HG02981 (cell line): ENCODE data around the gene SCAI.

Experiments
- ATAC-seq: cut with Tn5 transposase; IDR thresholded peaks from one replicate; pipeline ENCODE4 v1.9.1; 2021; ENCODE audit warnings: mild to moderate bottlenecking, moderate library complexity; ENCODE audit not compliant: unreplicated experiment

SCAI gene

DNA sequence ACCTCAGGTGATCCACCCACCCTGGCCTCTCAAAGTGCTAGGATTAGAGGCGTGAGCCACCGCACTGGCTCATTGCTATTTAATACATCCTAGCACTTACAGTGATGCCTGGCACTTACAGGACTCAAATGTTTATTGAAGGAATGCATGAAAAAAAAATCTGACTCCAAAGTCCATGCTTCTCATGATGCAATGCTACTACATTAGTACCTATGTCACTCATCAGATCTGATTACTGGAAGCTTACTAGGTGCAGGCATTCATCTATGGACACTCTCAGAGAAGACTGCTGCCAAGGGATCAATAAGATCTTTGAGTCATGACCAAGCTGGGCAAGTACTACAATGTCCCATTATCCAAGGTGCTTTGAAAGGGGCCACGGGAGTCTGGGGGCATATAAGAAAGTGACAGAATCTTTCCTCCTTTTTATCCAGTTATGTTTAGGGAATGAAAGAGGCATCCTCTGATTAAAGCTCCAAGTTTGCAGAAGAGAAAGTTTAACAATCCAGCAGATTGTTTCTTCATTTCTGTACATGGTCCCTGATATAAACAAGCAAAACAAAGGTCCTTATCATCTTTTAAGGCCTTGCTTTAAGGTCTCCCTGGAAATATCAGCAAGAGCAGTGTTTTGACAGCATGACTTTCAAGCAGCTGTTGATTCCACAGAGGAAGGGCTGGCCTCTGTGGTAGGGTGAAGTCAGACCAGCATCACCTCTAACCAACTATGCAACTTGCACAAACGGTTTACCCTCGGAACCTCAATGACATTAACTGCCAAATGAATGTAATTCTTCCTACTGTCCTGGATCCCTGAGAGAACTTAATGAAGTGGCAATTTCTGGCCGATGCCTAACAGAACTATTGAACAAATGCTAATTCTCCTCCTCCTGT, 245.5 kb downstream of the SCAI start:
- ATAC-seq: no peak

DNA sequence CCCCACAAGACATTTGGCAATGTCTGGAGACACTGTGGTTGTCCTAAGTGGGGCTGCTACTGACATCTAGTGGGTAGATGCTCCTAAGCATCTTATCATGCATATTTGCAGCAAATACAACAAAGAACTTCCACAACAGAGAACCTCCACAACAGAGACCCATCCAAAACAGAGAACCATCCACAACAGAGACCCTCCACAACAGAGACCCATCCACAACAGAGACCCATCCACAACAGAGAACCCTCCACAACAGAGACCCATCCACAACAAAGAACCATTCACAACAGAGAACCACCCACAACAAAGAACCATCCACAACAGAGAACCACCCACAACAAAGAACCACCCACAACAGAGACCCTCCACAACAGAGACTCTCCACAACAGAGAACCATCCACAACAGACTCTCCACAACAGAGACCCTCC, 248.6 kb downstream of the SCAI start:
- no peak for ATAC-seq

GRCh38 chr9:124894035-124894740, 249.1 kb downstream of the SCAI start:
- no peak for ATAC-seq
